GM18505 (cell line): ENCODE data around the gene CEACAM3.

Experiments
- ATAC-seq: cut with Tn5 transposase; IDR thresholded peaks from one replicate; pipeline ENCODE4 v1.9.1; 2021; ENCODE audit not compliant: unreplicated experiment
- POLR2A ChIP-seq: IDR thresholded peaks from 4 replicates; pipeline ENCODE4 v1.6.1; 2011; ENCODE audit warnings: borderline replicate concordance; ENCODE audit not compliant: insufficient read depth, insufficient read length; ENCODE audit errors: extremely low read depth

The CEACAM3 gene

DNA sequence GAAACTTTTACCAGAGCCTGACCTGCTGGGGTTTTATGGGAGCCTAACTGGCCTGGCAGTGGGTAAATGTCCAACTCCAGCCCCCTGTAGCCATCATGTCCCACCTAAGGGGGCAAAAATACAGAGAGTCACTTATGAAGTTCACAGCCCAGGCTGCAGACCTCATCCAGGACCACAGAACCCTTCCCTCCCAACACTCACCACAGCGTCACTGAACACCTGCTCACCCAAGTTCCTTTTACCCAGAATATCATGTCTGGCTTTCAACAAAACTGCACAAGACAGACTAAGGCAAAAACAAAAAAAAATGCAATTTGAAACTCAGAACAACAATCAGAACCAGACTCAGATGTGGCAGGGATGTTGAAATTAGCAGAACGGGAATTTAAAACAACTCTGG is 6.4 kb downstream of the CEACAM3 start:
- ATAC-seq = no peak
- no peak for TF ChIP-seq POLR2A

DNA sequence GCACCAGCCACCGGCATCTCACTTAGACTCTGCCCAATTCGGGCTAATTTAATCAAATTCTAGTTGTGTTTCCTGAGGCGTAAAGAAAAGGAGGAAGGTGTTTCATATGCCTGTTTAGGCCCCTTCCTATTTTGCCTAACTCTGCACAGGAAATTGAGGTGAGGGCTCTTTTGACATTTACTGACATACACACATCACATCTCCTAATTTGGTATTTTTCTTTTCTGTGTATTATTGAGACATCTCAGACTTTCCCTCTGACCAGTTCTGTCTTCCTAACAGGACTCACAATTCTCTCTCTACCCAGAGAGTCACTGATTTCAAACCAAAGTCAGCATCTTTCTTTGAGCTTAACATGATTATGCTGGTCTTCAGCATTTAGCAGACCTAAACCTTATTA is 7.9 kb downstream of the CEACAM3 start:
- TF ChIP-seq POLR2A = no peak
- ATAC-seq = no peak

DNA sequence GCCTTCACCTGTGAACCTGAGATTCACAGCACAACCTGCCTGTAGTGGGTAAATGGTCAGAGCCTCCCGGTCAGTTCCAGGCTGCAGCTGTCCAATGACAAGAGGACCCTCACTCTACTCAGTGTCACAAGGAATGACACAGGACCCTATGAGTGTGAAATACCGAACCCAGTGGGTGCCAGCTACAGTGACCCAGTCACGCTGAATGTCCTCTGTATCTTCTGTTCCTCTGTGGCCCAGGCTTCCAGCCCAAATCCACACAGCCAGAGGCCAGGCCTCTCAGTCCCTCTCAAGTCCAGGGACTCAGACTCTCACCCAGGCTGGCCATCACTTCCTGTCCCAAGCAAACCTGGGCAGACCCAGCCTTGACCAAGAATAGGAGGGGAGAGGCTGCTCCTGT is 10.8 kb downstream of the CEACAM3 start:
- no peak for TF ChIP-seq POLR2A
- ATAC-seq = no peak

DNA sequence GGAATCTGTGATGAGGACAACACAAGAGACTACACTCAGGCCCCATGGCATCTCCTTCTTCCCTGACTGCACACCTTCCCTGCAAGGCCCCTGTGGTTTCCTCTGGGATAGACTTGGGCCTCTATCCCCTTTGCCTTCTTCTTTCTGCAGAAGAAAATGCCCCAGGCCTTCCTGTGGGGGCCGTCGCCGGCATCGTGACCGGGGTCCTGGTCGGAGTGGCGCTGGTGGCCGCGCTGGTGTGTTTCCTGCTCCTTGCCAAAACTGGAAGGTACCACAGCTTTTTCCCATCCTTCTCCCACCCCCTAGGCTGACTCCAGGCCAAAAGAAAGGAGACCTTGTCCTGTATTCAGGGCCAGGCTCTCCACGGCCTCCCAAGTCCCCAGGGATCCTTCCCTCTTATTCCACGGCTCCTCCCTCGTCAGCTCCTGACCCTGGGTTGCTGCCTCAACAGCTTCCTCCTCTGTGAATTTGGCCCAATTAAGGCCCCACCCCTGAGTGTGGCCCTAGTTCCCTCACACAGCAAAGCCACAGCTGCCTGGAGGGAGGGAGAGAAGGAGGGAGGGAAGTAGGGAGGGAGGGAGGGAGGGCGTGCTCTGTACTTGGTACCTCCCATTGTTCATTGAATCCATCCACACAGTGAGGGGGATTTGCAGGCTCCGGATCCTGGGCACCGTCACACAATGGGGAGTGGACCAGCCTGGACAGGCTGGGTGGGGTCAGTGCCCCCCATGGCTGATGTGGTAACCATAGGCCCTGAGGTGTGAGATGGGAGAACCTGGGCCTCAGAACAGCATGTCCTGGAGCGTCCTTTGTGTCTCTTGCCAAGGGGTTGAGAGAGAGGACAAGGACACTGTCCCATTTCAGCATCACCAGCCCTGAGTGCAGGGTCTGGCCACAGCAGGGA is 12.5 kb downstream of the CEACAM3 start:
- no peak for ATAC-seq
- no peak for TF ChIP-seq POLR2A

DNA sequence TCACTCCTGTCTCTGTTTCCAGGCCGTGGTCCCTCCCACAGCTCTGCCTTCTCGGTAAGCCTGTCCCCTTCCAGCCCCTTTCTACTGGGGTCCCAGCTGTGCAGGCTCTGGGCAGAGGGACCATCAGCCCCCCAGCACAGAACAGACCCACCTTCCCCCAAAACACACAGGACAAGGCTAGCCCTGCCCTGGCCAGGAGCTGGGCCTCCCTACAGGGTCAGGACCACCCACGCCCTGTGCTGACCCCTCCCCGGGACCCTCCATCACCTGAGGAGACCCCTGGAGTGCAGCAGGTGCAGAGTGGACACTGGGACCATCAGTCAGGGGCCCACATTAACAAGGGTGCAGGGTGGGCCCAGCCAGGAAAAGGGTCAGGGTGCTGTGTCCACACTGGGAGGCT is 13.9 kb downstream of the CEACAM3 start:
- no peak for ATAC-seq
- TF ChIP-seq POLR2A = no peak

DNA sequence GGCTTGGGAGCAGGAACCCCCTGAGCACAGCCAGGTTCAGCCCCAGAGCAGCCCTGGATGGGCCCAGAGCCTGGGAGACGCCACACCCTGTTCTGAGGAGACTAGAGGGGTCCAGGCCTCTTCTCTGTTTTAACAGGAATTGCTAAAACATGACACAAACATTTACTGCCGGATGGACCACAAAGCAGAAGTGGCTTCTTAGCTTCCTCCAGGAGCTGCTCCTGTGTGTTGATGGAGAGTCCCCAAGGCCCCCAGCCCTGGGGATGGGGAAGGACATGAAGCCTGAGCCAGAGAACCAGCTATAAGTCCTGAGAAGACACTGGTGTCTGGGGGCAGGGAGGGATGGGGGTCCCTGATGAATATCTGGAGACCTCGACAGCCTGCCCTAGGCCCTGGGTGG is 14.6 kb downstream of the CEACAM3 start:
- no peak for ATAC-seq
- no peak for TF ChIP-seq POLR2A

DNA sequence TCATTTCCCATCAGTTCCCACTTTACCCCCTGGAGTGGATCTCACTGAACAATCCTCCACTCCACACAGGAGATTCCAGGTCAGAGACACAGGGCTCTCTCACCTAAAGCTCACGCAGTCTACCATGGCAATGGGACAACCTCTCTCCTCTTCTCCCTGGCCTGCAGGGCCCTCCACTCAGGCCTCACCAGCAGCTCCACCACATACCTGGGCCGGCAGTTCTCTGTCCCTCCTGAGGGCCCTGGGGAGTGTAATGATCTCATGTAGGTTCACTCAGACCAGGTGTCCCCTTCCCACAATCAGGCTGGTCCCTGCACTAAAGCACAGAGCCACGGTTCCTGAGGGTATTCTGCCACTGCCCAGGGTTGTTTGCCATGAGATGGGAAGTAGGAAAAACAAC is 15.6 kb downstream of the CEACAM3 start:
- no peak for TF ChIP-seq POLR2A
- ATAC-seq = no peak

DNA sequence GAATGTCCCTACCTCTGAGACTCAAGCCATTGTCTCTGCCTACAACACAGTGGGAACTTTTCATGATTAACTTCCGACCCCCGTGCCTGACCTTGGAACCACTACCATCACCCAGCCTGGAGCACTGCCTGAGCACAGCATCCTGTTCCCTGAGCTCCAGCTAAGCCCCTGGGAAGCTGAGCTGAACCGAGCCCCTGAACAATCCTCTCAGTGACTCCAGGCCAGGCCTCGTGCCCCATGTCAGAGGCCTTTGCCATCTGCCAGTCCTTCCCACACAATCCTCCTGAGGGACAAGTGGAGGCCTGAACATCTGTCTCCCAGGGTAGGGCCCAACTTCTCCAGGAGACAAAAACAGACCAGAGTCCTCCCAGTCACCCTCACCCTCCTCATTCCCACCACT is 17.5 kb downstream of the CEACAM3 start:
- ATAC-seq = no peak
- no peak for TF ChIP-seq POLR2A

DNA sequence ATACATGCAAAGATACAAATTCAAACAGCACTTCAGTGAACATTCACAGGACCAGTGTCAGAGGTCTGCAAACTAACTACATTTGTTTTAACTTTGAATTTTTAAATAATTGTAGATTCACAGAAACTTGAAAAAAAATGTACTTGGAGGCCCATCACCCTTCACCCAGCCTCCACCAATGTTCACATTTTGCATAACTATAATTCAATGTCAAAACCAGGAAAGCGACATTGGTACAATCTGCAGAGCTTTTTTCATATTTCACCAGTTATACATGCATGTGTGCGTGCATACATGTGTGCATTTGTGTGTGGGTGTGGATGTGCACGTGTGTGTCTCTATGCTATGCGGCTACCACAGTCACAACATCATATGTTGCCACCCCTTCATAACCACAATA is 18.9 kb downstream of the CEACAM3 start:
- ATAC-seq = no peak
- TF ChIP-seq POLR2A = no peak

DNA sequence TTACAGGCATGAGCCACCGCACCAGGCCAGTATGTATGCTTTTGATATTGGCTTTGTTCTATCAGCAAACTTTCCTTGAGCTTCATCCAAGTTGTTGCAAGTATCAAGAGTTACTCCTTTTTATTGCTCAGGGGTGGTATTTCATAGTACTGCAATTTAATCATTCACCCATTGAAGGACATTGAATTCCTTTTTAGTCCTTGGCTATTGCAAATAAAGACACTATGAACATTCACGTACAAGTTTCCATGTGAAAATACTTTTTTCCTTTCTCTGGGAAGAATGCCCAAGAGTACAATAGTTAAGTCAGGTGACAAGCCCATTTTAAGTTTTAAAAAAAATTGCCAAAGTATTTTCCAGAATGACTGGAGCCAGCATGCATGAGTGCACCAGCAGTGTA is 20.4 kb downstream of the CEACAM3 start:
- TF ChIP-seq POLR2A = no peak
- ATAC-seq = no peak

DNA sequence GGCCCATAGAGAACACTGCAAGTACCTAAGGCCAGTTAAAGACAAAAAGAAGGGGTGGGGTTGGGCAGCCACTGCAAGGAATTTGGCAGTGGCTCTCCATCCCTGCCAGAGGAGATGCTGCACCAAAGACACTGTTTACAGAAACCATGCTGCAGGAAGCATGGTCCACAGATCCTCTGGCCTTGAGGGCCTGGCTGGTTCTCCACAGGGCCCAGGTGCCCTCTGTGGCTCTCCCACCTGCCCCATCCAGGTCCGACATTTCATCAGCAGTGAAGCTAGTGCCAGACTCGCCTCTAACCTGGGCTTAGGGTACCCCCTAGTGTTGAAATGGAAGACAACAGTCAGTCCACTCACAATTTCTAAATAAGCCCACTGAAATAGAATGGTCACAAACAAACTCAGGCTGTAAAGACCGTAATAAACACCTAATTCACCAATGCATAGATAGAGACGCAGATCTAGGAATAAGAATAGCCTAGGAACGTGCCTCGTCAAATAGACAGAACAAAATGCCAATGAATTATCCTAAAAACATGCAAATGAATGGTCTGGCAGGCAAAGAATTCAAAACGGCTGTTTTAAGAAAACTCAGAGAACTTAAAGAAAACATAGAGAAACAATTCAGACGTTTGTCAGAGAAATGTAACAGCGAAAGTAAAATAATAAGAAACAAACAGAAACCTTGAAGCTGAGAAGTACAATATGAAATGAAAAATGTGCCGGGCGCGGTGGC is 24.8 kb downstream of the CEACAM3 start:
- ATAC-seq = no peak
- TF ChIP-seq POLR2A = no peak

DNA sequence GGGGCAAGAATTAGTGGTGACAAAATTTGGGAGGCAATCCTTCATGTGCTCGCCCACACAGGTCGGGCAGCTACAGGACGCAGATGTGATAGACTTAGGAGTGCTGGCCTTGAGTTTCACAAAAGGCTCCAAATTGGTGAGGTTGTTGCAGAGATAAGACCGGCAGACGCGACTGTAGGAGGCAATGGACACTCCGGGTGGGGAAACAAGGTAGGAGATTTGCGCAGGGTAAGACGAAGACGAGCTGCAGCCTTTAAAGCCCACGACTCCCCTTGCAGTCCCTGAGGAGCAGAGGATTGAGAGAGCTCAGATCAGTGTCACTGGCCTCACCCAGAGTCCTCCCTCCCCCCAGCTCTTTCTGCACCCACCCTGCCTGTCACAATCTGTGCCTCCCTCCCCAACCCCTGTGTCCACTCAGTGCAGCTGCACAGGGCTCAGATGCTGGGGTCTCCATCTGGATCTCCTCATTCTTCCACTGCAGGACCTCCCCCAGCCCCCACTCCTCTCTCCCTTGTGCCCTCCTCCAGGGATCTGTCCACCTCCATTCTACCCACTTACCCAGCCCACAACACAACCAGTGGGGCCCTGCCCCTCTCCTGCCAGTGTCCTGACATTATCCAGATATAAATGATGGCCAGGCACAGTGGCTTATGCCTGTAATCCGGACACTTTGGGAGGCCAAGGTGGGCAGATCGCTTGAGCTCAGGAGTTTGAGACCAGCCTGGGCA is 41.8 kb downstream of the CEACAM3 start:
- no peak for TF ChIP-seq POLR2A
- no peak for ATAC-seq

DNA sequence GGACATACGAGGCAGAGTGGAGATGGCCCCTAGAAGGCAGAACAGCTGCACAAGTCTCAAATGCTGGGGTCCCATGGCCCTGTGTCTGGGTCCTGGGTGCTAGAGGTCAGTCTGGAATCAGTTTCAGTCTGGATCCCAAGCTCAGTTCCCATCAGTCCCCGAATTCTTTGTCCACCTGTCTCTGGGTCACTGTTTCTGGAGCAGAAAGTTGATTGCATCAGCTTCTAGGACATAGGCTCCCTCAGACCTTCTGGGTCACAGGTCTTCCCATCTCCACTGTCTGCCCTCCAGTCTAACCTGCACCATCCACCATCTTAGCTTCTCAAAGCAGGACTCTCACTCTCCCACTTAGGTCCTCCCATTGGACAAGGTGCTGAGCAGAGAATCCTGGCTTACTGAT is 42.8 kb downstream of the CEACAM3 start:
- TF ChIP-seq POLR2A = no peak
- ATAC-seq = no peak
